Peyer's patch (tissue), 4 donors: ENCODE data around the gene YIPF6.

Source experiments
- POLR2A ChIP-seq, 2 donors: fragments of 450-650 bp; IDR thresholded peaks; one replicate each; pipeline ENCODE4 v1.5.1; 2017; ENCODE audit warnings: antibody characterized with exemption in 2 of 2, mild to moderate bottlenecking in 2 of 2, moderate library complexity in 2 of 2
- TF ChIP-seq, protein P1 (sequence below), 6 experiments: fragments of 450-650 bp in 4 of 6; fragments of 200-600 bp in 2 of 6; sonication (generic) in 1 of 6; IDR thresholded peaks; one replicate each; pipeline ENCODE4 v1.5.1; 2017 to 2019; ENCODE audit warnings: antibody characterized with exemption in 6 of 6, mild to moderate bottlenecking in 3 of 6, moderate library complexity in 1 of 6

DNA sequence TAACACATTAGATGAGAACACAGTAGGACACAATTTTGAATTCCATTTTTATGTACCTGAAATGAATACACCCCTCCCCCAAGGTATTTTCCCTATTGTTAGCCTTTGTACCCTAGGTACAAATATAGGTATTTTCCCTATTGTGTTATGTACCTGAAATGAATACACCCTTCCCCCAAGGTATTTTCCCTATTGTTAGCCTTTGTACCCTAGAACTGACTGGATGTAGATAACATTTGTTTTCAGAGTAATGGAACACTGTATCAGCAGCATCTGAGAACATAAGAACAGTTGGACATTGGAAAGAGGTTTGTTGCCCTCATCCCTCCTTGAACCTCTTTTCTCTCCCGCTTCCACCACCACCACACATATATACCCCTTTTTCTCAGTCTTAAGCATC lies 37.6 kb downstream of the YIPF6 start:
- TF ChIP-seq, protein P1, sequence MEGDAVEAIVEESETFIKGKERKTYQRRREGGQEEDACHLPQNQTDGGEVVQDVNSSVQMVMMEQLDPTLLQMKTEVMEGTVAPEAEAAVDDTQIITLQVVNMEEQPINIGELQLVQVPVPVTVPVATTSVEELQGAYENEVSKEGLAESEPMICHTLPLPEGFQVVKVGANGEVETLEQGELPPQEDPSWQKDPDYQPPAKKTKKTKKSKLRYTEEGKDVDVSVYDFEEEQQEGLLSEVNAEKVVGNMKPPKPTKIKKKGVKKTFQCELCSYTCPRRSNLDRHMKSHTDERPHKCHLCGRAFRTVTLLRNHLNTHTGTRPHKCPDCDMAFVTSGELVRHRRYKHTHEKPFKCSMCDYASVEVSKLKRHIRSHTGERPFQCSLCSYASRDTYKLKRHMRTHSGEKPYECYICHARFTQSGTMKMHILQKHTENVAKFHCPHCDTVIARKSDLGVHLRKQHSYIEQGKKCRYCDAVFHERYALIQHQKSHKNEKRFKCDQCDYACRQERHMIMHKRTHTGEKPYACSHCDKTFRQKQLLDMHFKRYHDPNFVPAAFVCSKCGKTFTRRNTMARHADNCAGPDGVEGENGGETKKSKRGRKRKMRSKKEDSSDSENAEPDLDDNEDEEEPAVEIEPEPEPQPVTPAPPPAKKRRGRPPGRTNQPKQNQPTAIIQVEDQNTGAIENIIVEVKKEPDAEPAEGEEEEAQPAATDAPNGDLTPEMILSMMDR (IDR thresholded peaks at IDR 0.05), result no peak
- TF ChIP-seq POLR2A (IDR thresholded peaks at IDR 0.05), result no peak
